ENCODE measurements around the gene BMP7.
"Not testable (repeated sequence)": the region's sequence is repeated elsewhere in the genome, so short reads cannot be mapped to it uniquely, and the experiment has no call there.

BMP7 gene

DNA sequence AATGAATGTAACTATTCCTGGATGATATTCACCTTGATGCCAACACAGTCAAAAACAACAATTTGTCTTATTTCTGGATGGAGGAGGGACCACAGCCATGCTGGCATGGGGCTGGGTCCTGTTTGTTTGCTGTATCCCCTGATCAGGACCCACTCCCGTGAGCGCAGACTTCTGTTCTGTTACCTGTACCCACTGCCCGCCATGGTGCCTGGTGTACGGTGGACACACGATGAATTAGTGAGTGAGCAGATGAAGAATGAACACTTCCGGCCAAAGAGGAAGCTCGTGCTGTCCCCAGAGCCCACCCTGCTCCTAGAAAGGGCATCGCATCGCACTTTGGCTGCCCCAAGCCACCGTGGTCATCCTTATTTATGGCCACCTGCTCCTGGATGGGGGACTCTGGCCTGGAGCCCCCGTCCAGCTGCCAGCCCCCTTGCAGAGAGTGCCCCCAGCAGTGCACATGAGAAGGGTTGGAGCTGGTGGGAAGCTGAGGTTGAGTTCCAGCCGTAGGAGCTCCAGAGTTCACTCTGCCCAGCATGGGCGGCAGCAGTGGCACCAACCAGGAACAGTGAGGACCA is 100.9 kb downstream of the BMP7 start:
- DNase-seq = no peak

DNA sequence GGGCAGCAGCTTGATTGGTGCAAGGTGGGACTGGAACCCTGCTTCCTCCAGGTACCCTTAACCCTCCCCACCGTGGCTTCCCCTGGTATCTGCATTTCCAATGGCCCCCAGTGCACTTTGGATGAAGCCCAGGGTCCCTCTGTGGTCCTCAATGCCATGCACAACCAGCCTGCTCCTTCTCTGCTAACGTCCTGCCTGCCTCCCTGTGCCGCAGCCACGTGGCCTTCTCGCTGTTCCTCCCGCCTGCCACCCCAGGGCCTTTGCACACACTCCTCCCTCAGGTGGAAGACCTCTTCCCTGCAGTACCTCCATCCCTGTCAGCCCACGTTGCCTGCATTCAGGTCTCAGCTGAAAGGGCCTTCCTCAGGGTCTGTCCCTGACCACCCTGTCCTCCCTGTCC is 101.6 kb downstream of the BMP7 start:
- no peak for DNase-seq

DNA sequence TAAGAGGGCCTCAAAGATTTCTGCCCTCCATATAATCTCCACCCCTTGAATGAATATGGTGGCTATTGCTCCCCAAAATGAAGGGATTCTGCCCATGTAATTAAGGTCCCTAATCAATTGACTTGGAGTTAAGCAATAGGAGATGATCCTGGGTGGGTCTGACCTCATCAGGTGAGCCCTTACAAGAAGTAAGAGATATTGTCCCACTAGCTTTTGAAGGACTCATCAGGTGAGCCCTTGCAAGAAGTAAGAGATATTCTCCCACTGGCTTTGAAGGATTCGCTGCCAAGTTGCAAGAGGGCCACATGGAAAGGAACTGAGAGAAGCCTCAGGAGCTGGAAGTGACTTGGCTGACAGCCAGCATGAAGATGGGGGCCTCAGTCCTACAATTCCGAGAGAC is 103.4 kb downstream of the BMP7 start:
- DNase-seq = no peak

DNA sequence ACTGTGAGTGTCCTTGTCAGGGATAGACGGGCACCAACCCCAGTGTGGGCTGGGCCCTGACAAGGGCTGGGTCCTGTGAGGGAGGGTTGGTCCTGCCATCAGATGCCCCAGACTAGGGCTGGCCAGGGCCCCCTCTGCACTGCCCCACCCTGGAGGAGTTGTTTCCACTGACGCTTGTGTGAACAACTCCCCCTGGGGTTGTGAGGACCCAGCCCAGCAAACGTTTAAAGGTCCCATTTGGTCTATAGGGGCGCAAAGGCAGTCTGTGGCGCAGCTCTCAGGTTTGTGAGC is 104.1 kb downstream of the BMP7 start:
- DNase-seq = no peak

DNA sequence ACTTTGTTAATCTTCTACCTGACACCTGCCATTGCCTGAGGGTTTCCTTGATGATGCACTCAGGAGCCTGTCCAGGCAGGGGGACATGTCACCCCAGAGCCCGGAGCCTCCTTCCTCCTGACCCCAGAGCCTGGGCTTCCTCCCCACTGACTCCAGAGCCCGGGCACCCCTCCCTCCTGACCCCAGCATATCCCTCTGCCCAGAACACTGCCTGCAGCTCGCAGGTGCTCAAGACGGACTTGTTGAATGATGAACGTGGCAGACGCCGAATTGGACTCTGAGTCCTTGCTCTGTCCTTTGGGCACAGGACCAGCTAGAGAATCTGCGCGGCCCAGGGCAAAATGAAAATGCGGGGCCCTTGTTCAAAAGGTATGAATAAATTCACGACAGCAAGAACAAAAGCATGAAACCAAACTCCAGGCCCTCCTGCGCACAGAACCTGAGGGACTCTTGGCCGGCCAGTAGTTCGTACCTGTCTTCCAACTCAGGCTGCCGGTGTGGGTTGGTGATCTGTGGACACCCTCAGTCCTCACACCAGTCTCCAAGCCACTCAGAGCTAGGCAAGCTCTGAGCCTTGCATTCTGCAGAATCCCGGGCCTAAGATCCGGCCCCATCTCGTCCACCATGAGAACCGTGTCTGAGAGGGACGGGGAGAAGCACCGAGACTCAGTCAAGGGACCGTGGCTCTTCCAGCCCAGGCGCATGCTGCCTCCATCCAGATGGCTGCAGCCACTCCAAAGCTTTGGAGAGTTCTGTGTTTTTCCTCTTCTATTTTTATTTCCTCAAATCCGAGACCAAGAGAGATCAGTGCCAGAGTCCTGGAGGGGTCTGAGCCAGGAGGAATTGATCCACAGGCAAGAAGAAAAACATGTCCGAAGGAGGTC is 104.7 kb downstream of the BMP7 start:
- DNase-seq = no peak

DNA sequence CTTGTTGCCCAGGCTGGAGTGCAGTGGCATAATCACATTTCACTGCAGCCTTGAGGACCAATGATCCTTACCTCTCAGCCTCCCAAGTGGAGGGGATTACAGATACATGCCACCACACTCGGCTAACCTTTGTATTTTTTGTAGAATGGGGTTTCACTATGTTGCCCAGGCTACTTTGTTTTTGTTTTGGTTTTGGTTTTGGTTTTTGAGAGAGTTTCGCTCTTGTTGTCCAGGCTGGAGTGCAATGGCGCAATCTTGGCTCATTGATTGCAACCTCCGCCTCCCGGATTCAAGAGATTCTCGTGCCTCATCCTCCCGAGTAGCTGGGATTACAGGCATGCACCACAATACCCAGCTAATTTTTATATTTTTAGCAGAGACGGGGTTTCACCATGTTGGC is 105.5 kb downstream of the BMP7 start:
- DNase-seq = no peak

DNA sequence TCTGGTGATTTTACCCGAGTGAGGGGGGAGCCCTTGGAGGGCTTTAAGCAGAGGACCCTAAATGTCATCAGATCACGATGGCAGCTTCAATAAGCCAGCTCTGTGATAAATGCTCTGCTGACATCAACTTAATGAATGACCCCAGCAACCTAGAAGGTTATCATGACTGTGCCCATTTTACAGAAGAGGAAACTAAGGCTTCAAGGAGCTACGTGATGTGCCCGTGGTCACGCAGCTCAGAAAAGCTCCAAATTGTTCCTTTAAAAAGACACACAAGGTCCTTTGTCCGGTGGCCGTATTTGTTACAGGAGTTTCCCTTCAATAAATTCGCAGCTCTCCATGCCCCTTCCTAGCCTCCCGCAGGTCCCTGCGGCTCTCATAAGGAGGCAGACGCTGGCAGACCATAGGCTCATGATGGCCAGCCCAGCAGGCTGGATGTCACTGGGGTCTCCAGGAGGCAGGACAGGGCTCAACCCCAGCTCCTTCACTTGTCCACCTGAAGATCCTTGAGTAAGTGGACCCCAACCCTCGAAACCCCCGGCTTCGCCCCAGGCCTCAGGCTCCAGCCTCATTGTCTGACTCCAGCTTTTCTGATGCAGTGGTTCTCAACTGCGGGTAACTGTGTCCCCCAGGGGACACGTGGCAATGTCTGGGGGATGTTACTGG is 106.4 kb downstream of the BMP7 start:
- no peak for DNase-seq

DNA sequence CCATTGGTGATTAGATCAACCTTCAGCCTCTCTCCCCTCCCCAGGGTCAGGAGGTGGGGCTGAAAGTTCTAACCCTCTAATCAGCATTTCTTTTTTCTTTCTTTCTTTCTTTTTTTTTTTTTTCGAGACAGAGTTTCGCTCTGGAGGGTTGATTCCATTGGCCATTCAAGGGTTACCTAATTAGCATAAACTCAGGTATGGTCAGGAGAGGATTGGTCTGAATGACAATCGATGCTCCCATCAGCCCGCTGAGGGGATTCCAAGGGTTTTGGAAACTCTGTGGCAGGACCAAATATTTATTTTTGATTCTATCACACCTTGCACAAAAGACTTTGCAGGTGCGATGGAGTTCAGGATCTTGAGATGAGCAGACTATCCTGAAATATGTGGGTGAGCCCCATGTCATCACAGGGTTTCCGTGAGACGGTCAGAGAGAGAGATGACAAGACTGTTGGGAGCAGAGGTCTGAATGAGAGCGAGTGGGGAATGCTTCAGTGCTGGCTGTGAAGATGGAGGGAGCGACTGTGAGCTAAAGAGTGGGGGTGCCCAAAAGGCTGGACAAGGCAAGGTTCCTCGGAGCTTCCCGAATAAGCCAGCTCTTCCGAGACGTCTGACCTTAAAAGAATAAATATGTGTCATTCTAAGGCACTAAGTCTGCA is 107.1 kb downstream of the BMP7 start:
- no peak for DNase-seq

DNA sequence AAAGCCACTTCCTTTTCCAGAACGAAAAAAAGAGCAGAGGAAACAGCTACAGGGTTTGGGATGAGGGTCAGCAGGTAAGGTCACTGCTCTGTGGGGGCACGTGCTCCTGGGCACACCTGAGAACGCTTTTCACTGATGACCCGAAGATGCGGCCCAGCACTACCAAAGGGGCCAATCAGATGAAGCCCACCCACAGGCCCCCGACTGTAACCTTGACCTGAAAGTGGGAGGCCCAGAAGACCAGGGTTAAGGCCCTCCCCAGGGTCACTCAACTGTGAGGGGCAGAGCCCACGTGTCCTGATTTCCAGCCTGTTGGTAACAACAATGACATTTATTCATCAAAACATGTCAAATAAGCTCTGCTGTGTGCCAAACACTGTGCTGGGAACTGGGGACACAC is 108.0 kb downstream of the BMP7 start:
- no peak for DNase-seq

DNA sequence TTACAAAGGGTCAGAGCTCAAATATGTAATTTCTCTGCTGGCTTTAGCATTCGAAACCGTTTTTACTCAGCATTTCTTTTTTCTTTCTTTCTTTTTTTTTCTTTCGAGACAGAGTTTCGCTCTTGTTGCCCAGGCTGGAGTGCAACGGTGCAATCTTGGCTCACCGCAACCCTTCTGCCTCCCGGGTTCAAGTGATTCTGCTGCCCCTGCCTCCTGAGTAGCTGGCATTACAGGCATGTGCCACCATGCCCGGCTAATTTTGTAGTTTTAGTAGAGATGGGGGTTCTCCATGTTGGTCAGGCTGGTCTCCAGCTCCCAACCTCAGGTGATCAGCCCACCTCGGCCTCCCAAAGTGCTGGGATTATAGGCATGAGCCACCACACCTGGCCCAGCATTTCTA is 108.7 kb downstream of the BMP7 start:
- not testable (repeated sequence) for DNase-seq

DNA sequence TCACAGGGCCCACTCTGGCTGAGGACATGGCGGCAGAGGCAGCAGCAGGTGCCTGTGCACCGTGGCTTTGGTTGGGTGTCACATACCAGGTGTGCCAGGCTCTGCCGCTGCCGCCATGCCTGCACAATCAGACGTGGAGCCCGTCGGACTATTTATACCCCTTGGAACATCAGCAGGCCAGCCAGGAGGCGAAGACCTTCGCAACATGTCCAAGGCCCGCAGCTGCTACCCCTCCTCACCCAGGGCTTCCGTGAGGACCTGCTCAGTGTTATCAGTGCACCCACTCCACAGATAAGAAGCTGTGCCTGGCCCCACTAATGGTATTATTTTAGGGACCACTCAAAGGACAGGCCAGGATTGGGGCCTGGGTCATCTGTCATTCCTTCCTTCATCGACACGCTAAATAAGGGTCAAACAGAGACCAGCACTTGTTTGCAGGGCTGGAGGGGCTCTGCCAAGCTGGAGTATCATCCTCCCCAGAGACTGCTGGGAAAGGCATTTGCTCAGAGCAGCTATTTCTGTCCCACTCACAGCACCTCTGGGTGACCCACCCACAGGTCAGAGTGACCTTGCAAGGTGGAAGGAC is 109.2 kb downstream of the BMP7 start:
- no peak for DNase-seq

DNA sequence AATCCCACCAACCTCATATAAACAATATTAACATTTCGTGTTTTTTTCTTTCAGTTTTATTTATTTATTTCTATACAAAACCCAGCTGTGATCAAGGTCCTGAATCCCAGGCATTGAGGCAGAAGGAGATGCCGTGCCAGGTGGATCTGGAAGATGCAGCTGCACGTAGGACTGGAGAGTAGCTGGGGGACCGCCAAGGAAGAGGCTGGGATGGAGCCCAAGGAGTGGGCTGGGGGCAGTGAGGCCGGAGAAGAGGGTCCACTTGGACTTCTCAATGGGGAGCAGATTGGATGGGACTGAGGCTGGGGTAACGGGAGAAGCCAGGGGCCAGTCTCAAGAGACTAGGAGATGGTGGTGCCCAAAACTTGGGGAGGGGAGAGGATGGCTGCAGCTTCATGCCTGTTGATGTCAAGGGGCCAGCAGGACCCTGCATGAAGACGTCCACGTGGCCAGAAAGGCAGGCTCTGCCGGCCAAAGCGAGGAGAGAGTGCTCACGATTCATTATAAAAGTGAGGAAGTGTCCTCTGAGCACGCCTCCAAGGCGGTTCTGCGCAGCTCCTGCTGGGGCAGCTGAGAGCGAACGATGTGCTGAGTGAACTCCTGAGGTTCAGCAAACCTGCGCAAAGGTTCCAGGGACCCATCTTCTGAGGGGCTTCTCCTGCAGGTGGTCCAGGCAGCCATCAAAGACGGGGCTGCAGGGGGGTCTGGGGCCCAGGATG is 110.3 kb downstream of the BMP7 start:
- no peak for DNase-seq

DNA sequence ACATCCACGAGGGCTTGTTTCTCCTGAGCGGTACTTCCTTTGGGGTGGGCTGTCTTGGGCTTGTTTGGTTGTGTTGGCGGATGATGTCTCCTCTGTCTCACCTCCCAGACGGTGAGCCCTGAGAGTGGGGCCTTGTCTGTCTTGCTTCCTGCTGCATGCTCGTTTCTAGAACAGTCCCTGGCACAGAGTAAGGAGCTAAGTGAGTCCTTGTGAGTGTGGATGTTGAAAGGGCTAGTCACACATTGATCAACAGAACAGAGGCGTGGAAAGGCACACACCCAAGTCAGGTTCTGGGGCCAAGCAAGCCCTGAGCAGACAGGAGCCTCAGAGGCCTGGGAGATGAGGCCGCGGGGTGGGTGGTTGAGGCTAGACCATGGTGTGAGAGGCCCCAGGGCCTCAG is 111.0 kb downstream of the BMP7 start:
- no peak for DNase-seq

DNA sequence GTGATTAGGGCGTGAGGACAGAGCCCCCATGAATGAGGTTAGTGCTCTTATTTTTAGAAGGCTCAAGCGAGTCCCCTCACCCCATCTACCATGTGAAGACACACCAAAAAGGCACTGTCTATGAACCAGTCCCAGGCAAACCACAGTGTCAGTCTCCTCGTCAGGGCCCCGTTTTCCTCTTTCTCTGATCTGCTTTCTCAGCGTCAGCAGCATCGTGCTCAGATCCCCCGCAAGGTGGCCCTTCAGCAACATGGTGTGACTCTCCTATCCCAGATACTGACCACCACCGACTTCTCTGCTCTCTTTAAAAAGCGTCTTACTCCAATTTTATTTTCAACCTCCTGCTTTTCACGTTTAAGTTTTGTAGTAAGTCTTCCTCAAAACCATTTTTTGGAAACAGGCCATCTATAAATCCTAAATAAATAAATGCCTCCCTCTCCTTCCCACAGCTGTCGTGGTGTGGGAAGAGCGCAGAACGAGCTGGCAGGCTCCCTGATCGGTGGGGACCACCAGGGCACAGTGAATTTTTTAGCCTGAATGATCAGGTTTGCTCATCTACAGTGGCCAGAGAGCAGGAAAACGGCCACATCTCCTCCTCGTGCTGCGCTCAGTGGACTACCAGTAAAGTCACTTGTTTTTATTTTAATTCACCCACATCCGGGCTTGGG is 113.1 kb downstream of the BMP7 start:
- no peak for DNase-seq

DNA sequence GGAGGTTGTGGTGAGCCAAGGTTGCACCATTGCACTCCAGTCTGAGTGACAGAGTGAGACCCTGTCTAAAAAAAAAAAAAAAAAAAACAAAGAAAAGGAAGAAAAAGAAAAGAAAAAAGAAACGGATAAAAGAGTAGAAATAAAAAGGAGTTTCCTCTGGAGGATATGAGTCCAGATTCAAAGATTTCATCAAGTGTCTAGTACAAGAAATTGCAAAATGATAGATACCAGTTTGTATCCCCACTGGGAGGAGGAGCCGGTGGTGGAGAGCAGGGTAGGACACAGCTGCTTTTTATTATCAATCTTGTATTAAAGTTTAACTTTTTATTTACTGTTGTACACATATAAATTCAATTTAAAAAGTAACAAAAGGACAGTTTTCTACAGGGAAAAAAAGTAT is 113.9 kb downstream of the BMP7 start:
- DNase-seq = no peak

DNA sequence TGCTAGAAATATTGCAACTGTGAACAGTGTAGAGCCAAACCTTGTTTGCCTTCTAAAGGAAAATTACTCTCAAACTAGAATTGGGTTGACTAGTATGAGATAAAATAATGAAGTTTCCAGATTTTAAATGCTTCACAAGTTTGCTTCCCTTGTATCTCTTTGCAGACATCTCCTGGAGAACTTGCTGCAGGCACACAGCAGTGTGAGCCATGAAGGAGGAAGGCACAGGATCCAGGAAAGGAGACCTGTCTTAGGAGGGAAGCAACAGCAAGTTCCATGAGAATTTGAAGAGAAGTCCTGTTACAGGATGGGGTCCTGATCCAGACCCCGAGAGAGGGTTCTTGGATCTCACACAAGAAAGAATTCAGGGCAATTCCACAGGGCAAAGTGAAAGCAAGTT is 115.9 kb downstream of the BMP7 start:
- DNase-seq = no peak

DNA sequence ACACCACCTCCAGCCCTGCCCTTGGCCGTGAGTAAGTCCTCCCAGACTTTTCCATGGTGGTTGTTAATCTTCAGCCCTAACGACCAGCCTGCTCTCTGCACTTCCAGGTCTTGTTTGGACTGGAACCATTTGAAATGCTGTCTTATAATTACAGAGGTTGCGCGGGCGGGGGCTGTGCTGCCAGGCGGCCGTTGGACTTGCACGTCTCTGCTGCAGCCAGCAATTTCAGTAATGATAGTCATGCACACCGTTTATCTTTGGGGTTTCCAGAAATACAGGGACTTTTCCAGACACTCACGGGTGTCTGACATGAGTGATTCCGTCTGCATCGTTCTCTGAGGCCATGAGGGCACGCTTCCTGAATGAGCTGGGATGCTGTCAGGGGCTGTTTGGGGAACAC is 118.2 kb downstream of the BMP7 start:
- no peak for DNase-seq

DNA sequence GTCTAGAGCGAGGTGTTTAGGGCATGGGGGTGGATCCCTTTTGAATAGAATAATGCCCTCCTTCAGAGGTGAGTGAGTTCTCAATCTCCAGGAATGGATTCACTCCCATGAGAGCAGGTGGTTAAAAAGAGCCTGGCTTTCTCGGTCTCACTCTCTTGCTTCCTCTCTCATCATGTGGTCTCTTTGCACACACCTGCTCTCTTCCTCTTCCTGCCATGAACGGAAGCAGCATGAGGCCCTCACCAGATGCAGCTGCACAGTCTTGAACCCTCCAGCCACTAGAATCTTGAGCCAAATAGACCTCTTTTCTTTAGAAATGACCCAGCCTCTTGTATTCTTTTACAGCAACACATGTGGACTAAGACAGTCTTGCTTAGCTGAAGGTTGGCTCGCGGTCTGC is 119.3 kb downstream of the BMP7 start:
- DNase-seq = no peak

DNA sequence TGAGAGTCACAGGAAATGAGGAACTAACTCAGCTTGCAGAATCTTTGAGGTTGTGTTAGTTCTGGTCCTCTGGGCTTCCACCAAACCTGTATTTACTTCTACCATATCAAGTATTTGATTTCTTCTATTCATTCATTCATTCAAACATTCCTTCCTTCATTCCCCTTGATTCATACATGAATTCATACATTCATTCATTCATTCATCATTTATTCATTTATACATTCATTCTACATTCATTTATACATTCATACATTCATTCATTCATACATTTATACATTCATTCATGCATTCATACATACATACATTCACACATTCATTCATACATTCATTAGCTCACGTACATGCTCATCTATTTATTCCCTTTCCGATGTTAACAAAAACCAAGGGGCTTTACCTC is 120.3 kb downstream of the BMP7 start:
- DNase-seq = no peak

DNA sequence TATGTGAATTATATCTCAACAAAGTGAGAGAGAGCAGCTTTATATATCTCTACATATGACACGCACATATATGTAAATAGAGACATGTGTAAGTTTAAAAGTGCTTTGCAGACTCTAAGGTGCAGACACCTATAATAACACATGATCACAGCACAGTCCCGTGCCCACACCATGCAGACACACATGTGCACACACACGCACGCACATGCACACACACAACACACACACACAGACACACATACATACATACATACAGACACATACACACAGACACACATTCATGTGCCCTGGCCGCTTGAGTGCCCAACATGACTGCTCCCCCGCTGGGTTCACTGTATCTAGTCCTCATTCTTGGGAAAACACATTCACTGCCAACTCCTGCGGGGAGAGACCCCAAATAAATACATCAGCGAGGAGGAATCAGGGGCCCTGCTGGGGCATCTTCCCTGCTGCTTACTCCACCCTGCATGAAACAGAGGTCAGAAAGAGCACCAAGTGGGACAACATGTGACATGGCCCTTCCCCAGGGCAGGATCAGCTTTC is 121.3 kb downstream of the BMP7 start:
- no peak for DNase-seq

DNA sequence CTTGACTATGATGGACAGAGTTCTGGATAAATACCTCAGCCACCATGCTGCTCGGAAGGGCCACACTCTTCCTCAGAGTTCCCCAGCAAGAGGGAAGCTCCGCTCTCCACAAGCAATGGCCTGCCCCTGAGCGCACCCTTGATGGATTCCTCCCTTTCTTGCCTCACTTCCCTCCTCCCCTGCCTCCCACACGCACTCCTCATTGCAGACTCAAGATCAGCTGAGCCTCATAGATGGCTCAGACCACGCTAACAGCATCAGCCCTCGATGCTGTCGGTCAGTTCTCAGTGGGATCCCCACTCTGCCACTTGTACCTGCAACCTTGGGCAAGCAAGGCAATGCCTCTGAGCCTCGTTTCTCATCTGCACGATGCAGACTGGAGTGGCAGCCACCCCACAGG is 123.3 kb downstream of the BMP7 start:
- DNase-seq = no peak

DNA sequence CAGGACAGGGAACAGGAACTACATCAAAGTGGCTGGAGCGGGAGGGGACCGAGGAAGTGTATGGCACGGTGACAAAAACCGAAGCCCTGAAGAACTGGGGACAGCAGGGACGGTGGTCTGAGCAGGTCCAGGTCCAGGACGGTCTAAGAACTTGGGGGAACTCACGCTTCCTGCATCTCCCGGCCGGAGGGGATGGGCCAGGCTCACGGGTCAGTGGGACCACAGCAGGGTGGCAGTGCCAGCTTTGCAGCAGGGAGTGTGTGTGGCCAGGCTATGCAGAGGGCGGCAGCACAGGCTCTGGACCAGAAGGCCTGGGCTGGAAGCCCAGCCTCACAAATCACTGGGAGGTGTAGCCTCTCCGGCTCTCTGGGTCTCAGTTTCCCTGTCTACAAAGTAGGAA is 123.8 kb downstream of the BMP7 start:
- DNase-seq = no peak
